GM12878 (cell line): ENCODE data around the gene IFITM1. TPM values are rescaled to one million over a fixed set of nuclear protein-coding genes. Genes with fewer than 3 reads are reported as not detected.
"Not testable (repeated sequence)": the region's sequence is repeated elsewhere in the genome, so short reads cannot be mapped to it uniquely, and the experiment has no call there.

Experiments used
- ATAC-seq: fragments of 200-7000 bp; cut with Tn5 transposase; 3 replicates; pipeline ENCODE4 v1.9.1; 2020; ENCODE audit warnings: mild to moderate bottlenecking, moderate library complexity
- BruUV-seq: library from RNA; stranded (reverse); fragments of 400-500 nt; replicated peaks from 2 replicates; lab custom pipeline; 2021; lab: Mats Ljungman, UMichigan
- CTCF ChIA-PET: fragments of 300-600 bp; sonication (Branson Sonifier 250); formaldehyde crosslinking; extraction: SDS; loops from one replicate; lab custom pipeline; 2021; ENCODE audit warnings: inconsistent platforms; lab: Yijun Ruan, JAX
- POLR2A ChIA-PET: fragments of 350-600 bp; formaldehyde crosslinking; extraction: SDS; loops from one replicate; lab custom pipeline; 2021; ENCODE audit warnings: inconsistent platforms; lab: Charles Lee
- RAD21 ChIA-PET: fragments of 300-600 bp; sonication (Branson Sonifier 250); formaldehyde crosslinking; loops from one replicate; lab custom pipeline; 2023; ENCODE audit warnings: antibody characterized with exemption; ENCODE audit not compliant: unreplicated experiment; lab: Charles Lee
- SMC1A ChIA-PET: fragments of 300-600 bp; sonication (Branson Sonifier 250); formaldehyde crosslinking; loops from one replicate; lab custom pipeline; 2023; ENCODE audit not compliant: unreplicated experiment, uncharacterized antibody; lab: Charles Lee
- DNase-seq: peaks from one replicate; pipeline ENCODE4 v3.0.0-alpha.2; 2011; ENCODE audit warnings: low read depth, low spot score
- FAIRE-seq: peaks from 3 replicates; lab custom pipeline; 2011; peaks lifted over from hg19 to GRCh38; lab: Jason Lieb, UNC
- H2AFZ ChIP-seq: 2 replicates; pipeline ENCODE4 v1.6.0; 2011; ENCODE audit warnings: low read depth, low read length, control low read depth; ENCODE audit not compliant: control insufficient read depth
- H3K27ac ChIP-seq: 2 replicates; pipeline ENCODE4 v1.5.1; 2011; ENCODE audit warnings: control low read depth; ENCODE audit not compliant: control insufficient read depth, insufficient read depth
- H3K27me3 ChIP-seq, 2 experiments: replicated peaks in 1 of 2; 2 replicates each; pipeline versions ENCODE4 v1.6.0 to v1.6.1; 2011; ENCODE audit warnings: low read length in 1 of 2; ENCODE audit not compliant: control insufficient read depth in 2 of 2, insufficient read depth in 2 of 2
- H3K36me3 ChIP-seq, 2 experiments: 2 replicates each; pipeline ENCODE4 v1.5.1; 2011; ENCODE audit warnings: low read length in 1 of 2; ENCODE audit not compliant: control insufficient read depth in 2 of 2, insufficient read depth in 2 of 2
- H3K4me1 ChIP-seq: 2 replicates; pipeline ENCODE4 v1.6.1; 2011; ENCODE audit warnings: mild to moderate bottlenecking, low read length, moderate library complexity, mixed read lengths; ENCODE audit not compliant: control insufficient read depth, insufficient read depth
- H3K4me2 ChIP-seq: 2 replicates; pipeline ENCODE4 v1.6.0; 2011; ENCODE audit warnings: control low read depth; ENCODE audit not compliant: control insufficient read depth, insufficient read depth
- H3K4me3 ChIP-seq: fragments of 200-600 bp; sonication (generic); 2 replicates; pipeline ENCODE4 v1.5.1; 2016
- H3K79me2 ChIP-seq: 2 replicates; pipeline ENCODE4 v1.6.0; 2011; ENCODE audit warnings: low read length; ENCODE audit not compliant: control insufficient read depth, insufficient read depth
- H3K9ac ChIP-seq: 2 replicates; pipeline ENCODE4 v1.8.0; 2011; ENCODE audit warnings: low read length, control low read depth, mixed read lengths; ENCODE audit not compliant: control insufficient read depth, insufficient read depth
- H3K9me3 ChIP-seq: replicated peaks from 3 replicates; pipeline ENCODE4 v1.5.1; 2011; ENCODE audit warnings: mild to moderate bottlenecking, low read length; ENCODE audit not compliant: control insufficient read depth, insufficient read depth
- H4K20me1 ChIP-seq: 2 replicates; pipeline ENCODE4 v1.6.0; 2011; ENCODE audit not compliant: control insufficient read depth, insufficient read depth
- ATF7 ChIP-seq: fragments of 450-650 bp; IDR thresholded peaks from 2 replicates; pipeline ENCODE4 v1.6.1; 2016; ENCODE audit warnings: low read depth, mild to moderate bottlenecking
- BRCA1 ChIP-seq: IDR thresholded peaks from 2 replicates; pipeline ENCODE4 v1.6.1; 2011; ENCODE audit warnings: low read depth, low read length, improper control_type of control experiment
- CBFB ChIP-seq: IDR thresholded peaks from 2 replicates; pipeline ENCODE4 v1.6.1; 2016; ENCODE audit warnings: antibody characterized with exemption, low read depth
- ETV6 ChIP-seq, 2 experiments: fragments of 450-650 bp in 1 of 2; IDR thresholded peaks in 1 of 2; conservative IDR thresholded peaks in 1 of 2; 2 replicates each; pipeline ENCODE4 v1.6.1; 2014; ENCODE audit warnings: antibody characterized with exemption in 1 of 2, borderline replicate concordance in 1 of 2, low read depth in 1 of 2, mild to moderate bottlenecking in 1 of 2, moderate library complexity in 1 of 2
- HCFC1 ChIP-seq: fragments of 150-350 bp; IDR thresholded peaks from 2 replicates; pipeline ENCODE4 v1.6.1; 2014; ENCODE audit warnings: low read length
- IRF4 ChIP-seq: IDR thresholded peaks from 2 replicates; pipeline ENCODE4 v1.6.1; 2011; ENCODE audit warnings: low read depth, low read length
- JUNB ChIP-seq: IDR thresholded peaks from 2 replicates; pipeline ENCODE4 v1.6.1; 2016; ENCODE audit warnings: antibody characterized with exemption, mild to moderate bottlenecking
- NFXL1 ChIP-seq: fragments of 450-650 bp; IDR thresholded peaks from 2 replicates; pipeline ENCODE4 v1.6.1; 2017; ENCODE audit warnings: antibody characterized with exemption, mild to moderate bottlenecking, borderline replicate concordance
- RAD51 ChIP-seq: fragments of 450-650 bp; IDR thresholded peaks from 2 replicates; pipeline ENCODE4 v1.6.1; 2016; ENCODE audit warnings: moderate library complexity, mild to moderate bottlenecking, inconsistent platforms
- RELA ChIP-seq: fragments of 450-650 bp; IDR thresholded peaks from 2 replicates; pipeline ENCODE4 v1.8.0; 2014; ENCODE audit warnings: borderline replicate concordance; ENCODE audit not compliant: partially characterized antibody
- SP1 ChIP-seq: IDR thresholded peaks from one replicate; pipeline ENCODE4 v1.6.1; 2011; ENCODE audit warnings: low read depth, low read length
- SREBF1 ChIP-seq: IDR thresholded peaks from 2 replicates; pipeline ENCODE4 v1.6.1; 2012; ENCODE audit warnings: mild to moderate bottlenecking, low read length
- TCF12 ChIP-seq: IDR thresholded peaks from 2 replicates; pipeline ENCODE4 v1.6.1; 2011; ENCODE audit warnings: low read depth, mild to moderate bottlenecking, low read length
- TCF3 ChIP-seq: IDR thresholded peaks from 2 replicates; pipeline ENCODE4 v1.6.1; 2012; ENCODE audit warnings: low read depth, mild to moderate bottlenecking, low read length, borderline replicate concordance; ENCODE audit not compliant: insufficient read depth
- WRNIP1 ChIP-seq: IDR thresholded peaks from 2 replicates; pipeline ENCODE4 v1.6.1; 2011; ENCODE audit warnings: low read depth, low read length, improper control_type of control experiment, borderline replicate concordance
- ZNF622 ChIP-seq: fragments of 450-650 bp; IDR thresholded peaks from 2 replicates; pipeline ENCODE4 v1.6.1; 2017; ENCODE audit warnings: mild to moderate bottlenecking, inconsistent platforms
- WGBS: methylation state at CpG from one replicate; pipeline ENCODE4 v1.1.6; 2016; ENCODE audit warnings: low lambda C conversion rate; ENCODE audit not compliant: insufficient replicate concordance, insufficient coverage; ENCODE audit errors: missing lambda C conversion rate; 5-methylcytosine and 5-hydroxymethylcytosine counted together
- in situ Hi-C: fragments of 300-500 bp; cut with MboI; formaldehyde crosslinking; loops from 9 replicates; pipeline ENCODE4 v1.14.3; 2018; ENCODE audit warnings: mixed read lengths
- intact Hi-C: fragments of 100-400 bp; cut with micrococcal nuclease; formaldehyde crosslinking; loops from one replicate; pipeline ENCODE4 v1.14.2; 2022; ENCODE audit not compliant: unreplicated experiment
- polyA plus RNA-seq, 11 experiments: library from polyadenylated mRNA; depleted of rRNA in 4 of 11; unstranded in 6 of 11; stranded (reverse) in 5 of 11; fragments of >200 nt; fragmentation: Nextera tagmentation in 4 of 11; fragmentation: Illumina TruSeq in 1 of 11; extraction: Ambion mirVana in 4 of 11; extraction: Trizol in 1 of 11; gene quantifications; 1 replicate in 1 of 11; 2 replicates in 10 of 11; pipeline versions ENCODE4 v1.2.1 to v1.2.3, GENCODE V29; 2011 to 2016; ENCODE audit warnings: inconsistent platforms in 2 of 11, missing spikeins in 2 of 11, low read depth in 1 of 11
- total RNA-seq, 4 experiments: library from RNA; depleted of rRNA in 3 of 4; stranded (reverse); fragments of >200 nt in 3 of 4; fragmentation: Illumina TruSeq in 1 of 4; extraction: Trizol in 1 of 4; gene quantifications; 2 replicates each; pipeline versions ENCODE4 v1.2.1 to v1.2.3, GENCODE V29; 2013 to 2021
- TF ChIP-seq, protein P1 (sequence below): IDR thresholded peaks from 2 replicates; pipeline ENCODE4 v1.6.1; 2011; ENCODE audit warnings: low read depth, mild to moderate bottlenecking, low read length, moderate library complexity, borderline replicate concordance; ENCODE audit errors: extremely low read depth

The IFITM1 gene
- total and polyA plus RNA-seq, 10 of the 15 experiments (the other 5 are each of a cell fraction or from before 2014, with no cell fraction given), result 396 to 2,788 (median 607) TPM

DNA sequence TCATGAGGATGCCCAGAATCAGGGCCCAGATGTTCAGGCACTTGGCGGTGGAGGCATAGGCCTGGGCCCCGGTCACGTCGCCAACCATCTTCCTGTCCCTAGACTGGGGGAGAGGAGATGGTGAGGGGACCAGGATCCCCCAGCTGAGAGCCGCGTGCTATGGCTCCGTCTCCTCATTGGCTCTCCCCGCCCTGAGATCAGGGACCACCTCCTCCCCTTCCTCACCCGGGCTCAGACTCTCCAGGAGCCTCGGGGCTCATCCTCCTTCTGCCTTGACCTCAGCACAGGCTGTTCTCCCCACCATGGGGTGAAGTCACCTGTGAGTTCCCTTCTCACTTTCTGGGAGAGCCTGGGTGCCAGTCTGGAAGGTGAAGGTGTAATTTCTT lies 6.0 kb downstream of the IFITM1 start:
- WGBS, result 100% methylated on average over 7 of the region's 10 CpGs
- RAD21 ChIA-PET, POLR2A ChIA-PET, H3K4me3 ChIP-seq, H4K20me1 ChIP-seq, BruUV-seq, ATAC-seq, H3K4me1 ChIP-seq, H3K27me3 ChIP-seq, H3K36me3 ChIP-seq, H3K9ac ChIP-seq, CTCF ChIA-PET, H3K27ac ChIP-seq, intact Hi-C loops, DNase-seq, H2AFZ ChIP-seq, in situ Hi-C loops, SMC1A ChIA-PET, H3K9me3 ChIP-seq, FAIRE-seq: not testable (repeated sequence)
- H3K79me2 ChIP-seq, result peaks cover 32% of the 10 kb centered on the region
- H3K4me2 ChIP-seq, result 0 out of 2 replicates have a peak overlapping the region, but pooled peaks have one; percentile 60

DNA sequence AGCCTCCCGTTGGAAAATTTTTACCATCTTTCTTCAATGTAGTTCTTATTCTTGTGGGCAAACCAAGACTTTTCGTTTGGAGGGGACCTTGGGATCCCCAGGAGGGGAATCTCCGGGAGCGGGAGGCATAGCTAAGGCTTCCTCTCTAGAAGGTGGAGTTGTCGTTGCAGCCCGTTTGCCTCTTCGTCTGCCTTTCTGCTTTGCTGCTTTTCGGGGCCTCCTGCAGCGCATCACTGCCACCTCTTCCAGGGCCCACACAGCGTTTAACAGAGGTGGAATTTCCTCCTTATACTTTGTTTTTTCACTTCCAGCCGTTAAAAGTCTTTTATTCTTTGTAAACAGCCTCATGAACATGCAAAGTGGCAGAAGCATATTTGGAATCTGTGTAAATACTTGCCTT lies 10.3 kb downstream of the IFITM1 start:
- H4K20me1 ChIP-seq, result no peaks in the 10 kb centered on the region
- ChIA-PET CTCF (interaction anchor here (0.9 kb wide), 1 partner anchor 31 kb away, joined by 3 read pairs; no protein-coding TSS in a partner anchor), POLR2A (interaction anchor here (0.8 to 1.0 kb wide), 2 partner anchors 9 to 11 kb away, joined by 3 to 5 read pairs; no protein-coding TSS in a partner anchor), RAD21 (no interaction called here), SMC1A (interaction anchor here (1.3 kb wide), 1 partner anchor 9 kb away, joined by 4 read pairs; no protein-coding TSS in a partner anchor)
- FAIRE-seq (no peak), ATAC-seq (no peak), DNase-seq (no peak)
- no peak overlapping the region for H2AFZ ChIP-seq
- intact Hi-C loops (no loop called here), in situ Hi-C loops (no loop called here)
- no peak overlapping the region for H3K4me3 ChIP-seq
- H3K9me3 ChIP-seq, result no peaks in the 10 kb centered on the region
- H3K36me3 ChIP-seq, result no peaks in the 10 kb centered on the region
- H3K4me2 ChIP-seq, result no peak overlapping the region
- peaks cover 4% of the 10 kb centered on the region for H3K79me2 ChIP-seq
- no peaks in the 10 kb centered on the region for H3K27me3 ChIP-seq
- H3K27ac ChIP-seq, result no peak overlapping the region
- BruUV-seq, result no TSS peak
- WGBS, result 80% methylated on average over 11 of the region's 11 CpGs
- H3K4me1 ChIP-seq, result peaks cover 30% of the 10 kb centered on the region
- H3K9ac ChIP-seq, result no peak overlapping the region
- TF ChIP-seq TCF12, result no peak
- TF ChIP-seq TCF3, result no peak
- no peak for TF ChIP-seq IRF4
- TF ChIP-seq HCFC1, result no peak
- TF ChIP-seq RELA, result no peak
- TF ChIP-seq ETV6 (conservative IDR thresholded peaks at IDR 0.05 in 1 of 2, IDR thresholded peaks at IDR 0.05 in 1 of 2; ENCODE audit: borderline replicate concordance in 1 of 2, low read depth in 1 of 2), result no peak
- TF ChIP-seq SREBF1, result no peak
- TF ChIP-seq, protein P1, sequence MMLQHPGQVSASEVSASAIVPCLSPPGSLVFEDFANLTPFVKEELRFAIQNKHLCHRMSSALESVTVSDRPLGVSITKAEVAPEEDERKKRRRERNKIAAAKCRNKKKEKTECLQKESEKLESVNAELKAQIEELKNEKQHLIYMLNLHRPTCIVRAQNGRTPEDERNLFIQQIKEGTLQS, result no peak
- TF ChIP-seq SP1, result no peak
- no peak for TF ChIP-seq ATF7
- no peak for TF ChIP-seq CBFB
- no peak for TF ChIP-seq BRCA1
- TF ChIP-seq NFXL1, result no peak
- TF ChIP-seq ZNF622, result no peak
- TF ChIP-seq WRNIP1, result no peak
- TF ChIP-seq JUNB, result no peak
- TF ChIP-seq RAD51, result no peak
